ENCODE data around the gene INCA1.

The INCA1 gene

DNA sequence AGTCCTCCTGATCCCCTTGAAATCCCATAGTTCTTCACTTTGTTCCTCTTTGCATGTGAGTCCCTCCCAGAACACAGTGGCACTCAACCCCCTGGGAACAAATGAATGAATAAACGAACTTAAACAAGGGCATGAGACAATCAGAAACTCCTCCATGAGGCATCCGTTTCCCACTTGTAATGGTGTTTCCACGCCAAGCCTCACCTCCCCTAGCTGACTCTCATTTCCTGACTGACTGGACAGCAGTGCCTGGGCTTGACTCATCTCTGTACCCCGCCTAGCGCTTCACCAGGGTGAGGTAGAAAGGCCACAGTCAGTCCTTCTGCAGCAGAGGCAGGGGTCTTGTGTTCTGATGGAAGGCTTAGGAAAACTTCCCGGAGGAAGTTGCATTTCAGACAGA, 14.6 kb upstream of the INCA1 start:
- no peak for TF ChIP-seq CTCF (conservative IDR thresholded peaks at IDR 0.05; ENCODE audit: low read length)
- DNase-seq (ENCODE audit: low read depth), result no peak
- no peak overlapping the region for H3K4me3 ChIP-seq (ENCODE audit: low read length)

GRCh38 chr17:5003214-5003867, 6.0 kb upstream of the INCA1 start:
- DNase-seq (ENCODE audit: low read depth), result no peak
- no peak for TF ChIP-seq CTCF (conservative IDR thresholded peaks at IDR 0.05; ENCODE audit: low read length)
- no peak overlapping the region for H3K4me3 ChIP-seq (ENCODE audit: low read length)

DNA sequence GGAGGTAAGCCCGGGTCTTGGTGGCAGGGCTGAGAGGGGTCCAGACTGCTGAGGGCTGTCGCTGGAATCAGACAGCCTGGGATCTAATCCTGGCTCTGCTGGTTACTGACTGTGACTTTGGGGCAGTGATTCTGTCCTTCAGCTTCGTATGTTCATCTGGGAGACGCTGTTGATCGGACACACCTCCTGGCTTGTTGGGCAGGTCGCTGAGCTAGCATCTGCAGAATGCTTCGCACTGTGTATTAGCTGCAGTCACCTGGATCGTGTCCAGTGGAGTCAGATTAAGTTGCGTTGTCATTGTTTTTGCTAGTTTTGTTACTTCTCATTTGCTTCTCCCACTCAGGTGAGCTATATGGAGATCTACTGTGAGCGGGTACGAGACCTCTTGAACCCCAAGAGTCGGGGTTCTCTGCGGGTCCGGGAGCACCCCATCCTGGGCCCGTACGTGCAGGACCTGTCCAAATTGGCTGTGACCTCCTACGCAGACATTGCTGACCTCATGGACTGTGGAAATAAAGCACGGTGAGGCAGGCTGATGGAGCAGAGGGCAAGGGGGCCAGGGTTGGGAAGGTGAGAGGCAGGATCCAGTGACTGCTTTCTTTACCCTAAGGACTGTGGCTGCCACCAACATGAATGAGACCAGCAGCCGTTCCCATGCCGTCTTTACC, 4.9 kb upstream of the INCA1 start:
- DNase-seq (ENCODE audit: low read depth), result no peak
- TF ChIP-seq CTCF (conservative IDR thresholded peaks at IDR 0.05; ENCODE audit: low read length), result no peak
- H3K4me3 ChIP-seq (ENCODE audit: low read length), result no peak overlapping the region

DNA sequence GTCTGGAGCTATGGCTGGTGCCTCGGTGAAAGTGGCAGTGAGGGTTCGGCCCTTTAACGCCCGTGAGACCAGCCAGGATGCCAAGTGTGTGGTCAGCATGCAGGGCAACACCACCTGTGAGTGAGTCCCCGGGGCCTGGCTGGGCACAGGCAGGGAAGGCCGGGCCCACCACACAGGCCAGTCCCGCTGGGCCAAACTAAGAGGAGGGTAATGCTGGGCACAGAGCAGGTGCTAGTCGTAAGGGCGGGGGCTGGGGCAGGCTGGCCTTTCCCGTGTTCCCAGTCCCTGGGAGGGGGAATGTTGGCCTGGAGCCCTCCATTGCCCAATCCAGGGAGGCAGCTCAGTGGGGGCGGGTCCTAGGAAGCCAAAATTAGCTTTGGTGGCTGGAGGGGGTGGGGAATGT, 2.9 kb upstream of the INCA1 start:
- H3K4me3 ChIP-seq (ENCODE audit: low read length), result peak overlapping the region; percentile 97
- peak; percentile 46 for DNase-seq (ENCODE audit: low read depth)
- no peak for TF ChIP-seq CTCF (conservative IDR thresholded peaks at IDR 0.05; ENCODE audit: low read length)

DNA sequence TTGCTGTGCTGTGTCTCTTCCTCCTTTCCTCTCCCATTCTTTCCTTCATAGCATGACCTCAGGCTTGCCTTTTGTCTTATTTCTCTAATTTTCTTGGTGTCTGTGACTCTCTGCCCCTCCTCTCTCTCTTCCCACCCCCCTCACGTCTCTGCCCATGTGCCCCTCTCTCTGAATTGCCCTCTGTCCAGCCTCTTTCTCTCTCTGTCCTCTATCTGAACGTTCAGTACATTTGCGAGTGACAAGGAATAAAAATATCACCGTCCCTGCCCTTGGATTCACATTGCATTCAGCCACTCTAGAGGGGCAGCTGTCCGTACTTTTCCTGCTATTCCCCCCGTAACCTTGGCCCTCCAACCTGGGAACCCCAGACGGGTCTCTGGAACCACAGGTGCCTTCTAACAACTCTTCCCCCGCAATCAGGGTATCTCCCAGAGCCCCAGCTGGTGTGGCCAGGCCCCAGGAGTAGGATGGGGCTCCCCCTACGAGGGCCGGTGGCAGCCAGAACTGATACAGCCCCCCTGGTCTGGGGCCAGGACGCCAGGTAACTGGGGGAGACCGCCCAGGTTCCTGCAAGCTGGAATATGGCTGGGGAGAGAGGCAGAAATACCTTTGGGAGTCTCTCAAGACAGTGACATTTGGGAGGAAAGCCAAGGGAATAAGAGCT, 2.2 kb upstream of the INCA1 start:
- DNase-seq (ENCODE audit: low read depth), result no peak
- H3K4me3 ChIP-seq (ENCODE audit: low read length), result peak overlapping the region; percentile 97
- no peak for TF ChIP-seq CTCF (conservative IDR thresholded peaks at IDR 0.05; ENCODE audit: low read length)

DNA sequence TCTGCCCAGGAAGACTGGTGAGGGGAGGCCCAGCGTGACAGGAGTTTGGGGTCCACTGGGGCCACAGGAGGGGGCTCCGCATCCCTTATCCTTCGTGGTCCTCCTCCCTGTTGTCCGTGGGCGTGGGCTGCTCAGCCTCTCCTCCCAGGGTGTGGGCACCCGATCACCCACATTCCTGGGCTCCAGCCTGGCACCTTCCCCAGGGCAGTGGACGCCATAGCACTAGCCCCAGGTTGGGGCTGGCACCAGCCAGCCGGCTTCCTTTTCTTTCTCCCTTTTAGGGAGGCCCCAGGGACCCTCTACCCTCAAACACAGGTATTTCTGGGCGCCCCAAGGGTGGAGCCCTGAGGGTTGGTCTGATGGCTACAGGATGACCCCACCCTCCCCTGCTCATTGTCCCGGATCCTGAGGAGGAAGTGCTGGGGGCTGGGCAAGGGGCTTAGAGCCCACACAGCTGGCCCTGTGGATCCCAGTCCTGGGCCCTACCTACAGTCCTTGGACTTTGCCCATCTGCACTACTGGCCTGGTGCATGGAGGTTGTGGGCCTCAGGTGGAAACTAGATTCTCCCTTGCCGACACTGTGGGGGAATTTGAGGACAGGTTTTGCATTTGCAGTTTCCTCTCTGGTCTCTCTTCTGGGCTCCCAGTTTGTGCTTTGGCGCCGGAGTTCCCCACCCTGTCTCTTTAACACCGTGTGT, 1.6 kb upstream of the INCA1 start:
- no peak for DNase-seq (ENCODE audit: low read depth)
- peak overlapping the region; percentile 97 for H3K4me3 ChIP-seq (ENCODE audit: low read length)
- TF ChIP-seq CTCF (conservative IDR thresholded peaks at IDR 0.05; ENCODE audit: low read length), result no peak
